IPS-NIHi7 (cell line): ENCODE data around the gene PTPRF.

Experiments used
- DNase-seq: peaks from one replicate; pipeline ENCODE4 v3.0.0; 2012; ENCODE audit warnings: mixed read lengths; ENCODE audit errors: extremely low spot score

The PTPRF gene

DNA sequence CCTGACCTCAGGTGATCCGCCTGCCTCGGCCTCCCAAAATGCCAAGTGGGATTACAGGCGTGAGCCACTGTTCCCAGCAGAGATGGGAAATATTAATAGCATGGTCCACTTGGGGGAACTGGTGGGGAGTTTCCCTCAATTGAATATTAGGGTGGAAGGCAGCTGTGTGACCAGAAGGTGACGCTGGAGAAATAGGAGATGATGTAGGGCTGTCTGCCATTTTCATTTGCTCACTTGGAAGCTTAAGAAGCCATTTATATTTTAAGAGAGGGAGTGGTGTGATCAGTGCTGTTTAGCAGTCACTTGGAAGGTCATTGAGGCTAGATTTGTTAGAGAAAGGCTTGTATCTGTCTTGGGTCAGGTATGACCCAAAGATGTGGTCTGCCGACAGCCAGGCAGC lies 139.2 kb downstream of the PTPRF start:
- no peak for DNase-seq

DNA sequence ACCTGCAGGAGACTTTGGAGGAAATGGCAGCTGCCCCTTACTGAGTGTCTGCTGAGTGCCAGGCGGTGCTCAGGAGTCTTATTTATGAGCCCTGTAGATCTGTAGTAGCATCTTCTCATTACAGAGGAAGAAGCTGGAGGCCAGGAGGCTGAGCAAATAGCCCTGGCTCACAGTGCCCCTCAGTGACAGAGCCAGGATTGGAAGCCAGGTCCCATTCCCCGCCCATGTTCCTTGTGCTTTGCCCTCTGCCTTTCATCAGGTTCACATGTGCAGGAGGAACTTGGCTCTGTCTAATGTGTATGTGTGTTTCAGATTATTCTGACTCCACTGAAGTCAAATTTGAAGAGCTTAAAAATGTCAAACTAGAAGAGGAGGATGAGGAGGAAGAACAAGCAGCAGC lies 140.5 kb downstream of the PTPRF start:
- DNase-seq, result no peak

DNA sequence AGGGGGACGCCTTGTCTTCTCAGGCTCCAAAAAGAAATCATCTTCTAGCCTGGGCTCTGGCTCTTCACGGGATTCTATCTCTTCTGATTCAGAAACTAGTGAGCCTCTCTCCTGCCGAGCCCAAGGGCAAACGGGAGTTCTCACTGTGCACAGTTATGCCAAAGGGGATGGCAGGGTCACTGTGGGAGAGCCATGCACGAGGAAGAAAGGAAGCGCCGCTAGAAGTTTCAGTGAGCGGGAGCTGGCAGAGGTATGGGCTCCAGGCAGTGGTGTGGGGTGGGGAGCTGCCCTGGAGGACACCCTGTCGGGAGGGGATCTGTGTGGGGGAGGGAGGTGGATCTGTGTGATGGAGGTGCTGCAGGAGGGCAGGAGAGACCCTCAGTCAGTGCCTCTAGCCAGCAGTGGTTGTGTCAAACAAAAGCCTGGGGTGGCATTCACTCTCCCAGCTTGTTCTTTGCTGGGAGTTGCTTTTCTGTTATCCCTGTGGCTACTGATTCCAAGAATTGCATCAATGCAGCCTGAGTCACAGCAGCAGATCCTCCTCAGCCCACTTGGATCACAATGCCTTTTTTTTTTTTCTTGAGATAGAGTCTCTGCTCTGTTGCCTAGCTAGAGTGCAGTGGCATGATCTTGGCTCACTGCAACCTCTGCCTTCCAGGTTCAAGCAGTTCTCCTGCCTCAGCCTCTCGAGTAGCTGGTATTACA lies 141.1 kb downstream of the PTPRF start:
- no peak for DNase-seq

DNA sequence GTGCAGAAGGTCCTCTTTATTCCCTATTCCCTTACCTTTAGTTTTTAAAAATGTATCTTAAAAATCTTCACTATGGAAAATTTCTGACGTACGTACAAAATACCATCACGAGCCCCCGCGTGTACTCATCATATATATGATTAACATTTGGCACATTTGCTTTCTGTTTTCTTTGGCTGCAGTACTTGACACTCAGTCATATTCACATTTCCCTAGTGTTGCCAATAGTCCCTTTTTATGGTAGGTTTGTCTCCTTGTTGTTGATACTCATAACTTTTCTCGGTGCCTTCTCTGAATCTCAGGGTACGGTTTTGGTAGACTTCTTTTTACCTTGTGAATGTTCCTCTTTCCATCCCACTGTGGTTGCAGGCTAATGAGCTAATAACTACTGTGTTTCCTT lies 142.6 kb downstream of the PTPRF start:
- DNase-seq, result no peak
